ENCODE results near the gene ATP2B2. TPM values are rescaled to one million over a fixed set of nuclear protein-coding genes. Genes with fewer than 3 reads are reported as not detected.

ATP2B2 gene
- total and polyA plus RNA-seq, 9 of the 15 experiments (the other 6 are each of a cell fraction or from before 2014, with no cell fraction given): 0.06 TPM; not detected in 8

DNA sequence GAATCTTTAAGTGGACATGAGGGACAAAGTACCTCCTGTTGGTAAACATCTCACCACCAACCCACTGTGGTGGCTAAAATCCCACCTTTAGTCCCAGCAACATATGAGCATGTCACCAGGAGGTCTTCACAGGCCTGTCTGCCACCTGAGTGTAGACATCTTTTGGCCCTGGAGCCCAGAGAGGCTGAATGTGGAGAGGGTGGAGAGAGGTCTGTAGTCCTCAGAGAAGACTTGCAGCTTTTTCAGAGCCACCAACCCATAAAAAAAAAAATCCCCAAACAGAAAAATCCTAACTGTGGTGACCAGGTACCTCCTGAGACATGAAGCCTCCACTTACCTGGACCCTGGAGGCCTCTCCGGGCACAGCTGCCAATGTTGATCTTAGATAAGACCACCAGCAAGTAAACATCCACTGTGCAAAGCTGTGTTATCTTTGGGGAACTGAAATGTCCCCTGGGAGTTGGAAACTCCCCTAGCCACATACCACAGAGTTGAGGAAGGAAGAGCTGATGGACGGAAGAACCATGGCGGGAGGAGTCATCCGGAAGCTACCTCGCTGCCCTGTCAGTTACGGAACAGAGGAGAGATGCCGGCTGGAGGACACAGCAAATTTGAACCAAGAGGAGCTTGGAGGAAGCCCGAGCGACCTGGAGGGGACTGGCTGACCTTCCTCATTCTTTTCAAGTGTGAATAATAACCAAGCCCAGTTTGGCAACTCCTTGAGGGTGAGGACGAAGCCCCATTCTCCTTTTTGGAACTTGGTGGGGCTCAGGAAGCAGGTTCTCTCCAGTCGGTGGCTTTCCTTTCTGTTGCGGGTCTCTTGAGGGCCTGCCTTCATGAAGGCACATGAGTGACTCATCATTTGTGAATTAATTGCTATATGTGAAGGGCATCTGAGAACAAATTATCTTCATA is 212.6 kb downstream of the ATP2B2 start, which contains the start of gene GHRL (continued):
- TF ChIP-seq GATA2 (CRISPR knock-in tag; IDR thresholded peaks at IDR 0.05) (peak; percentile 45; the same call in 1 of the 2 replicates), STAT5A (IDR thresholded peaks at IDR 0.05; ENCODE audit: borderline replicate concordance, low read length) (no peak)
- TF ChIP-seq, protein P1, sequence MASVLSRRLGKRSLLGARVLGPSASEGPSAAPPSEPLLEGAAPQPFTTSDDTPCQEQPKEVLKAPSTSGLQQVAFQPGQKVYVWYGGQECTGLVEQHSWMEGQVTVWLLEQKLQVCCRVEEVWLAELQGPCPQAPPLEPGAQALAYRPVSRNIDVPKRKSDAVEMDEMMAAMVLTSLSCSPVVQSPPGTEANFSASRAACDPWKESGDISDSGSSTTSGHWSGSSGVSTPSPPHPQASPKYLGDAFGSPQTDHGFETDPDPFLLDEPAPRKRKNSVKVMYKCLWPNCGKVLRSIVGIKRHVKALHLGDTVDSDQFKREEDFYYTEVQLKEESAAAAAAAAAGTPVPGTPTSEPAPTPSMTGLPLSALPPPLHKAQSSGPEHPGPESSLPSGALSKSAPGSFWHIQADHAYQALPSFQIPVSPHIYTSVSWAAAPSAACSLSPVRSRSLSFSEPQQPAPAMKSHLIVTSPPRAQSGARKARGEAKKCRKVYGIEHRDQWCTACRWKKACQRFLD (CRISPR knock-in tag; IDR thresholded peaks at IDR 0.05): peak; percentile 77

GRCh38 chr3:10291641-10292040 is 213.7 kb downstream of the ATP2B2 start:
- Histone ChIP-seq H3K36me3 (ENCODE audit: control insufficient read depth, insufficient read depth, low read length) (peaks cover 31% of the 10 kb centered on the region; the same call in 1 of the 3 replicates), H3K9me3 (replicated peaks; ENCODE audit: control insufficient read depth, insufficient read depth, low read depth, low read length) (no peaks in the 10 kb centered on the region), H3K4me2 (ENCODE audit: insufficient read depth, low read length) (no peak overlapping the region), H3K9ac (ENCODE audit: insufficient read depth in 1 of 2, low read depth in 2 of 2, low read length in 2 of 2) (no peak overlapping the region), H4K20me1 (replicated peaks; ENCODE audit: control insufficient read depth, insufficient read depth, low read length) (no peaks in the 10 kb centered on the region), H3K27me3 (ENCODE audit: control insufficient read depth in 2 of 2, insufficient read depth in 2 of 2, low read length in 2 of 2) (no peaks in the 10 kb centered on the region), H3K79me2 (ENCODE audit: control insufficient read depth, insufficient read depth, low read length) (no peaks in the 10 kb centered on the region), H3K4me3 (no peak overlapping the region), H2AFZ (ENCODE audit: low read depth, low read length) (no peak overlapping the region), H3K9me1 (ENCODE audit: control insufficient read depth, insufficient read depth, low read length) (no peaks in the 10 kb centered on the region), H3K27ac (ENCODE audit: extremely low read depth, low read depth, low read length) (no peak overlapping the region), H3K4me1 (replicated peaks in 1 of 2; ENCODE audit: control insufficient read depth in 2 of 2, insufficient read depth in 2 of 2, low read length in 2 of 2) (peaks cover 7 to 23% of the 10 kb centered on the region in 2 experiments)
- BruUV-seq (replicated peaks): no TSS peak
- FAIRE-seq (no peak), ATAC-seq (peak; percentile 6; the same call in 1 of the 3 replicates), DNase-seq (ENCODE audit: extremely low read depth in 1 of 4, low spot score in 3 of 4) (no peak)
- POLR2A ChIA-PET: interaction anchor here (0.6 to 5.3 kb wide), 8 partner anchors 8 to 906 kb away, joined by 3 to 49 read pairs (median 4); no protein-coding TSS in a partner anchor
- 77% methylated on average over 6 of the region's 6 CpGs for WGBS (ENCODE audit: insufficient coverage, low coverage, missing lambda C conversion rate)
- intact Hi-C loops (cut with micrococcal nuclease) (no loop called here), in situ Hi-C loops (cut with MboI) (no loop called here)
- CTCF ChIA-PET (ENCODE audit: low intra/inter-chr PET ratio): no interaction called here
- TF ChIP-seq FOXA3 (CRISPR knock-in tag; conservative IDR thresholded peaks at IDR 0.05 in 1 of 2, IDR thresholded peaks at IDR 0.05 in 1 of 2) (no peak), NELFE (IDR thresholded peaks at IDR 0.05; ENCODE audit: insufficient read depth, insufficient read length) (no peak), SRSF3 (IDR thresholded peaks at IDR 0.05; ENCODE audit: insufficient read depth, low read length) (no peak), SAP30 (IDR thresholded peaks at IDR 0.05; ENCODE audit: borderline replicate concordance, insufficient read depth, low read depth, low read length, poor library complexity, severe bottlenecking) (no peak), KLF1 (tag; IDR thresholded peaks at IDR 0.05) (no peak), CREM (IDR thresholded peaks at IDR 0.05; ENCODE audit: low read depth) (no peak), RB1 (IDR thresholded peaks at IDR 0.05; ENCODE audit: low read depth) (no peak), SPI1 (IDR thresholded peaks at IDR 0.05; ENCODE audit: borderline replicate concordance, low read depth, low read length) (no peak), ZKSCAN1 (IDR thresholded peaks at IDR 0.05; ENCODE audit: low read depth, low read length) (no peak), TCF7 (IDR thresholded peaks at IDR 0.05; ENCODE audit: borderline replicate concordance) (no peak)
- TF ChIP-seq, protein P2, sequence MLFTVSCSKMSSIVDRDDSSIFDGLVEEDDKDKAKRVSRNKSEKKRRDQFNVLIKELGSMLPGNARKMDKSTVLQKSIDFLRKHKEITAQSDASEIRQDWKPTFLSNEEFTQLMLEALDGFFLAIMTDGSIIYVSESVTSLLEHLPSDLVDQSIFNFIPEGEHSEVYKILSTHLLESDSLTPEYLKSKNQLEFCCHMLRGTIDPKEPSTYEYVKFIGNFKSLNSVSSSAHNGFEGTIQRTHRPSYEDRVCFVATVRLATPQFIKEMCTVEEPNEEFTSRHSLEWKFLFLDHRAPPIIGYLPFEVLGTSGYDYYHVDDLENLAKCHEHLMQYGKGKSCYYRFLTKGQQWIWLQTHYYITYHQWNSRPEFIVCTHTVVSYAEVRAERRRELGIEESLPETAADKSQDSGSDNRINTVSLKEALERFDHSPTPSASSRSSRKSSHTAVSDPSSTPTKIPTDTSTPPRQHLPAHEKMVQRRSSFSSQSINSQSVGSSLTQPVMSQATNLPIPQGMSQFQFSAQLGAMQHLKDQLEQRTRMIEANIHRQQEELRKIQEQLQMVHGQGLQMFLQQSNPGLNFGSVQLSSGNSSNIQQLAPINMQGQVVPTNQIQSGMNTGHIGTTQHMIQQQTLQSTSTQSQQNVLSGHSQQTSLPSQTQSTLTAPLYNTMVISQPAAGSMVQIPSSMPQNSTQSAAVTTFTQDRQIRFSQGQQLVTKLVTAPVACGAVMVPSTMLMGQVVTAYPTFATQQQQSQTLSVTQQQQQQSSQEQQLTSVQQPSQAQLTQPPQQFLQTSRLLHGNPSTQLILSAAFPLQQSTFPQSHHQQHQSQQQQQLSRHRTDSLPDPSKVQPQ (CRISPR knock-in tag; IDR thresholded peaks at IDR 0.05; ENCODE audit: borderline replicate concordance): no peak
